SK-N-SH (cell line): ENCODE results near the gene GPRC5C. TPM values are rescaled to one million over a fixed set of nuclear protein-coding genes. Genes with fewer than 3 reads are reported as not detected.

Experiments
- CTCF ChIA-PET: fragments of 300-600, 350-600 bp; formaldehyde crosslinking; extraction: SDS; loops from one replicate; lab custom pipeline; 2021; lab: Yijun Ruan, JAX
- POLR2A ChIA-PET: fragments of 350-600 bp; sonication (Branson Sonifier 250); formaldehyde crosslinking; extraction: SDS; loops from one replicate; lab custom pipeline; 2020; ENCODE audit warnings: antibody characterized with exemption, inconsistent platforms; lab: Yijun Ruan, JAX
- DNase-seq: peaks from one replicate; pipeline ENCODE4 v3.0.0; 2012
- H2AFZ ChIP-seq: fragments of 200-600 bp; sonication (generic); 2 replicates; pipeline ENCODE4 v1.8.1; 2016; ENCODE audit warnings: antibody characterized with exemption, mild to moderate bottlenecking, low read depth
- H3F3A ChIP-seq: fragments of 200-600 bp; sonication (generic); replicated peaks from 2 replicates; pipeline ENCODE3; 2016; ENCODE audit warnings: antibody characterized with exemption, mild to moderate bottlenecking; ENCODE audit not compliant: insufficient read depth
- H3K27ac ChIP-seq, 2 experiments: fragments of 200-500 bp in 1 of 2; fragments of 200-600 bp in 1 of 2; sonication (Bioruptor generic) in 1 of 2; sonication (generic), shearing (Covaris generic) in 1 of 2; 2 replicates each; pipeline versions ENCODE4 v1.5.1 to v1.6.1; 2014 to 2016; ENCODE audit warnings: low read depth in 2 of 2, inconsistent platforms in 1 of 2, low read length in 1 of 2, mild to moderate bottlenecking in 1 of 2, mixed read lengths in 1 of 2
- H3K27me3 ChIP-seq: fragments of 200-600 bp; sonication (generic), shearing (Covaris generic); 2 replicates; pipeline ENCODE4 v1.6.1; 2016; ENCODE audit warnings: mixed run types; ENCODE audit not compliant: insufficient read depth
- H3K36me3 ChIP-seq, 2 experiments: fragments of 200-500 bp in 1 of 2; fragments of 200-600 bp in 1 of 2; sonication (Bioruptor generic) in 1 of 2; sonication (generic) in 1 of 2; replicated peaks in 1 of 2; 2 replicates each; pipeline versions ENCODE3 to v1.5.1; 2014 to 2016; ENCODE audit warnings: low read length in 1 of 2, mild to moderate bottlenecking in 1 of 2; ENCODE audit not compliant: insufficient read depth in 2 of 2, control insufficient read depth in 1 of 2
- H3K4me1 ChIP-seq, 2 experiments: fragments of 200-500 bp in 1 of 2; fragments of 200-600 bp in 1 of 2; sonication (Bioruptor generic) in 1 of 2; sonication (generic), shearing (Covaris generic) in 1 of 2; 2 replicates each; pipeline versions ENCODE4 v1.5.1 to v1.6.1; 2014 to 2016; ENCODE audit warnings: low read depth in 1 of 2, low read length in 1 of 2, mixed run types in 1 of 2; ENCODE audit not compliant: insufficient read depth in 2 of 2, control insufficient read depth in 1 of 2
- H3K4me2 ChIP-seq: fragments of 200-600 bp; sonication (generic), shearing (Covaris generic); 2 replicates; pipeline ENCODE4 v1.6.1; 2017; ENCODE audit warnings: mixed run types
- H3K4me3 ChIP-seq, 2 experiments: fragments of 200-500 bp in 1 of 2; fragments of 200-600 bp in 1 of 2; sonication (Bioruptor generic) in 1 of 2; sonication (generic), shearing (Covaris generic) in 1 of 2; 2 replicates each; pipeline versions ENCODE4 v1.5.1 to v1.8.1; 2014 to 2016; ENCODE audit warnings: low read depth in 2 of 2, inconsistent platforms in 1 of 2, low read length in 1 of 2, mild to moderate bottlenecking in 1 of 2, mixed read lengths in 1 of 2, moderate library complexity in 1 of 2
- H3K79me2 ChIP-seq: fragments of 200-600 bp; sonication (generic); 2 replicates; pipeline ENCODE4 v1.8.1; 2017; ENCODE audit warnings: mild to moderate bottlenecking; ENCODE audit not compliant: insufficient read depth
- H3K9ac ChIP-seq: fragments of 200-600 bp; sonication (generic); 2 replicates; pipeline ENCODE4 v1.6.1; 2017; ENCODE audit warnings: mixed run types
- H3K9me2 ChIP-seq: fragments of 200-600 bp; sonication (generic); 2 replicates; pipeline ENCODE4 v1.6.1; 2017; ENCODE audit warnings: mixed run types
- H3K9me3 ChIP-seq: fragments of 200-600 bp; sonication (generic); 2 replicates; pipeline ENCODE4 v1.6.1; 2017; ENCODE audit warnings: mixed run types, mild to moderate bottlenecking, moderate library complexity
- H4K20me1 ChIP-seq: fragments of 200-600 bp; sonication (generic); 2 replicates; pipeline ENCODE4 v1.6.1; 2017; ENCODE audit warnings: mild to moderate bottlenecking, mixed run types; ENCODE audit not compliant: insufficient read depth
- EP300 ChIP-seq, 2 experiments: IDR thresholded peaks; 2 replicates each; pipeline versions ENCODE4 v1.4.0 to v1.6.1; 2012; ENCODE audit warnings: borderline replicate concordance in 1 of 2, low read depth in 1 of 2, low read length in 1 of 2
- EZH2phosphoT487 ChIP-seq: fragments of 200-600 bp; sonication (generic); IDR thresholded peaks from 2 replicates; pipeline ENCODE4 v1.6.1; 2017; ENCODE audit warnings: low read depth, mixed run types, mild to moderate bottlenecking, antibody characterized with exemption, moderate library complexity, borderline replicate concordance
- FOSL2 ChIP-seq: IDR thresholded peaks from 2 replicates; pipeline ENCODE4 v1.4.0; 2012; ENCODE audit warnings: low read depth, mild to moderate bottlenecking, moderate library complexity, borderline replicate concordance
- FOXJ3 ChIP-seq: sonication (generic); formaldehyde crosslinking; IDR thresholded peaks from 2 replicates; pipeline ENCODE4 v1.5.1; 2020; ENCODE audit warnings: mild to moderate bottlenecking, missing genetic modification reagents
- GABPA ChIP-seq: IDR thresholded peaks from 2 replicates; pipeline ENCODE4 v1.4.0; 2012; ENCODE audit warnings: low read depth, mild to moderate bottlenecking
- GATA2 ChIP-seq: sonication (generic); formaldehyde crosslinking; IDR thresholded peaks from 2 replicates; pipeline ENCODE4 v1.5.0; 2020; ENCODE audit warnings: mild to moderate bottlenecking, missing genetic modification reagents
- IRF3 ChIP-seq: fragments of 150-350 bp; IDR thresholded peaks from 2 replicates; pipeline ENCODE4 v1.6.1; 2016; ENCODE audit warnings: mild to moderate bottlenecking, low read depth, low read length
- MXI1 ChIP-seq: IDR thresholded peaks from 2 replicates; pipeline ENCODE4 v1.6.1; 2012; ENCODE audit warnings: mild to moderate bottlenecking, low read depth, low read length, improper control_type of control experiment
- NFIC ChIP-seq: IDR thresholded peaks from 2 replicates; pipeline ENCODE4 v1.4.0; 2012; ENCODE audit warnings: borderline replicate concordance
- NRF1 ChIP-seq: IDR thresholded peaks from 2 replicates; pipeline ENCODE4 v1.6.1; 2012; ENCODE audit warnings: low read depth, mild to moderate bottlenecking, low read length
- RAD21 ChIP-seq: IDR thresholded peaks from 2 replicates; pipeline ENCODE4 v1.6.1; 2012; ENCODE audit warnings: mild to moderate bottlenecking, low read length
- REST ChIP-seq: IDR thresholded peaks from 2 replicates; pipeline ENCODE4 v1.6.1; 2012; ENCODE audit warnings: mild to moderate bottlenecking, low read depth, low read length, moderate library complexity
- RFX5 ChIP-seq: IDR thresholded peaks from 2 replicates; pipeline ENCODE4 v1.6.1; 2012; ENCODE audit warnings: mild to moderate bottlenecking, improper control_type of control experiment, low read length
- SIN3A ChIP-seq: IDR thresholded peaks from 2 replicates; pipeline ENCODE4 v1.6.1; 2012; ENCODE audit warnings: low read depth, mild to moderate bottlenecking, low read length, moderate library complexity, borderline replicate concordance
- TAF1 ChIP-seq: IDR thresholded peaks from 2 replicates; pipeline ENCODE4 v1.6.1; 2012; ENCODE audit warnings: low read depth, mild to moderate bottlenecking, low read length, moderate library complexity, borderline replicate concordance
- TEAD4 ChIP-seq: IDR thresholded peaks from 2 replicates; pipeline ENCODE4 v1.4.0; 2012; ENCODE audit warnings: mild to moderate bottlenecking, borderline replicate concordance; ENCODE audit not compliant: insufficient read depth
- YY1 ChIP-seq: IDR thresholded peaks from 2 replicates; pipeline ENCODE4 v1.4.0; 2012; ENCODE audit warnings: low read depth, mild to moderate bottlenecking
- WGBS: methylation state at CpG from one replicate; pipeline ENCODE4 v1.1.6; 2017; ENCODE audit warnings: low lambda C conversion rate; 5-methylcytosine and 5-hydroxymethylcytosine counted together
- polyA plus RNA-seq, 3 experiments: library from polyadenylated mRNA; depleted of rRNA; stranded (reverse); fragments of >200 nt; gene quantifications; 2 replicates each; pipeline ENCODE4 v1.2.3, GENCODE V29; 2012
- TF ChIP-seq, protein P1 (sequence below): IDR thresholded peaks from 2 replicates; pipeline ENCODE4; 2012

GPRC5C gene
- polyA plus RNA-seq, 1 of the 3 experiments (the other 2 are of a cell fraction) = not detected

DNA sequence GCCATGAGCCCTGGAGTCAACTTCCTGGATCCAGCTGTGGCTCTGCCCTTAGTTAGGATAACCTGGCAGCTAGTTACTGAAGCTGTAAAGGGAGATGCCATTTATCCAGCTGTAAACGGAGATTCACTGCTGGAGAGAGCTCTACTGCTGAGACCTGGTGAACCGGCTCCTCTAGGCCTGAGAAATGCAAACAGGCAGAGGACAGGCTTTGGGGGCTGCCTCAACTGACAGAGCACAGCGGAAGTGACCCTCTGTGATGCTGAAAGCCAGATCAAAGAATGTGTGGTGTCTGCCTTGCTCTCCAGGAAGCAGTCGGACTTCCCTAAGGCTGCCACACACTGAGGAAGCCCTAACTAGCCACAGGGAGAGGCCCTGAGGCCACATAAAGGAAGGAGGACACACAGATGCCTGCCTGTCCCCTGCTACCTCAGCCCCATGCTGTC, 21.9 kb upstream of the GPRC5C start (continued):
- TF ChIP-seq REST = no peak
- TF ChIP-seq, all 33 proteins: peak for 0

DNA sequence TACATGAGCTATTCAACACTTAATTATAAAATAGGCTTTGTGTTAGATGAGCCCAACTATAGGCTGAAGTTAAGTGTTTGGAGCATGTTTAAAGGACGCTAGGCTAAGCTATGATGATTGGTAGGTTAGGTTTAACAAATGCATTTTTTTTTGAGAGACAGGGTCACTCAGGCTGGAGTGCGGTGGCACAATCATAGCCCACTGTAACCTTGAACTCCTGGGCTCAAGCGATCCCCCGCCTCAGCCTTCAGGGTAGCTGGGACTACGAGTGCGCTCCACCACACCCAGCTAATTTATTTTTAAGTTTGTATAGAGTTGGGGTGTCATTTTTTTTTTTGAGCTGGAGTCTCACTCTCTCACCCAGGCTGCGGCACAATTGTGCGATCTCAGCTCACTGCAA, 19.3 kb upstream of the GPRC5C start:
- Histone ChIP-seq H3K4me3 (no peak overlapping the region), H4K20me1 (no peaks in the 10 kb centered on the region), H3K4me1 (no peaks in the 10 kb centered on the region; a peak in 1 of 4 replicates), H3K36me3 (no peaks in the 10 kb centered on the region), H3K27me3 (no peaks in the 10 kb centered on the region), H3K9me2 (no peaks in the 10 kb centered on the region), H3K27ac (no peak overlapping the region), H2AFZ (no peak overlapping the region), H3F3A (no peaks in the 10 kb centered on the region), H3K9ac (no peak overlapping the region), H3K4me2 (no peak overlapping the region), H3K9me3 (no peaks in the 10 kb centered on the region), H3K79me2 (no peaks in the 10 kb centered on the region)
- 63% methylated on average over 8 of the region's 8 CpGs for WGBS
- DNase-seq = no peak
- POLR2A ChIA-PET = no interaction called here
- TF ChIP-seq NFIC (no peak), EZH2phosphoT487 (no peak), SIN3A (no peak), RFX5 (no peak)
- TF ChIP-seq, protein P1, sequence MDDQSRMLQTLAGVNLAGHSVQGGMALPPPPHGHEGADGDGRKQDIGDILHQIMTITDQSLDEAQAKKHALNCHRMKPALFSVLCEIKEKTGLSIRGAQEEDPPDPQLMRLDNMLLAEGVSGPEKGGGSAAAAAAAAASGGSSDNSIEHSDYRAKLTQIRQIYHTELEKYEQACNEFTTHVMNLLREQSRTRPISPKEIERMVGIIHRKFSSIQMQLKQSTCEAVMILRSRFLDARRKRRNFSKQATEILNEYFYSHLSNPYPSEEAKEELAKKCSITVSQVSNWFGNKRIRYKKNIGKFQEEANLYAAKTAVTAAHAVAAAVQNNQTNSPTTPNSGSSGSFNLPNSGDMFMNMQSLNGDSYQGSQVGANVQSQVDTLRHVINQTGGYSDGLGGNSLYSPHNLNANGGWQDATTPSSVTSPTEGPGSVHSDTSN = no peak
- CTCF ChIA-PET = interaction anchor here (1.2 to 4.0 kb wide), 3 partner anchors 18 to 45 kb away, joined by 3 to 17 read pairs (median 7); no protein-coding TSS in a partner anchor

DNA sequence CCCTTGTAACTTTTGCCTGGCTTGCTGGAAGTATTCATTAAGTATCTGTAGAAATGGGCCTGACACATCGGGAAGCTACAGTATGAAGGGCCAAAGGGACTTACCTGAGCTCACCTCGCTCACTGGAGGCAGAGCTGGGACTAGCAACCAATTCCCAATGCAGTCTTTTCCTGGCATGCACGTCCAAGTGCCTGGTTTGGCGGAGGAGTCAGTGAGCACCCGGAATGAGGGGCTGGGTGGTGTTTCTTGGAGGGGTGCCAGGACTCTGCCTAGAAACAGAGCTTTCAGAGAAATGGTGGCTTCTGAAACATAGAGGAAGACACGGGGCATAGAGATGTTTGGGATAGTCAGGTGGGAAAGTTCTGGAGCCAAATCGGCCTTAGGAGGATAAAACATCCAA, 18.4 kb upstream of the GPRC5C start:
- ChIA-PET CTCF (interaction anchor here (0.7 to 4.0 kb wide), 4 partner anchors 34 to 1920 kb away, joined by 3 to 17 read pairs (median 6); no protein-coding TSS in a partner anchor), POLR2A (no interaction called here)
- no peaks in the 10 kb centered on the region for H3K79me2 ChIP-seq
- no peak overlapping the region for H3K4me2 ChIP-seq
- no peaks in the 10 kb centered on the region for H4K20me1 ChIP-seq
- H3K4me3 ChIP-seq = no peak overlapping the region
- DNase-seq = no peak
- no peaks in the 10 kb centered on the region for H3F3A ChIP-seq
- H3K27ac ChIP-seq = no peak overlapping the region
- no peaks in the 10 kb centered on the region for H3K36me3 ChIP-seq
- H3K9me2 ChIP-seq = no peaks in the 10 kb centered on the region
- WGBS = 33% methylated on average over 7 of the region's 7 CpGs
- no peaks in the 10 kb centered on the region for H3K4me1 ChIP-seq
- H2AFZ ChIP-seq = no peak overlapping the region
- no peaks in the 10 kb centered on the region for H3K27me3 ChIP-seq
- no peak overlapping the region for H3K9ac ChIP-seq
- H3K9me3 ChIP-seq = no peaks in the 10 kb centered on the region
- TF ChIP-seq RFX5 = no peak
- TF ChIP-seq EP300 (IDR thresholded peaks at IDR 0.05; ENCODE audit: borderline replicate concordance in 1 of 2, low read depth in 1 of 2, low read length in 1 of 2) = no peak
- TF ChIP-seq GATA2 (CRISPR knock-in tag) = no peak
- TF ChIP-seq IRF3 = no peak
- TF ChIP-seq, protein P1 = no peak
- TF ChIP-seq RAD21 = no peak
- no peak for TF ChIP-seq NRF1
- no peak for TF ChIP-seq FOXJ3 (CRISPR knock-in tag)
- no peak for TF ChIP-seq MXI1
- no peak for TF ChIP-seq TAF1
- TF ChIP-seq FOSL2 = no peak
- no peak for TF ChIP-seq YY1
- no peak for TF ChIP-seq TEAD4
- TF ChIP-seq GABPA = no peak
